B cell (primary cell): ENCODE results near the gene DNAH2. TPM values are rescaled to one million over a fixed set of nuclear protein-coding genes. Genes with fewer than 3 reads are reported as not detected.

Experiments used
- ATAC-seq: fragments of 200-7000 bp; cut with Tn5 transposase; one replicate; pipeline ENCODE4 v1.10.0; 2021; ENCODE audit warnings: low read depth, mild to moderate bottlenecking, moderate number of reproducible peaks, moderate library complexity
- CTCF ChIA-PET: fragments of 350-600 bp; sonication (Branson Sonifier 250); formaldehyde crosslinking; loops from one replicate; lab custom pipeline; 2021; ENCODE audit warnings: antibody characterized with exemption, inconsistent platforms; lab: Charles Lee
- POLR2A ChIA-PET: fragments of 350-600 bp; sonication (Branson Sonifier 250); formaldehyde crosslinking; loops from one replicate; lab custom pipeline; 2021; ENCODE audit warnings: antibody characterized with exemption; lab: Charles Lee
- DNase-seq: peaks from one replicate; pipeline ENCODE4 v3.0.0; 2013
- H2AFZ ChIP-seq: 2 replicates; pipeline ENCODE4 v1.6.1; 2012; ENCODE audit warnings: mild to moderate bottlenecking, low read depth, low read length; ENCODE audit not compliant: insufficient read depth, poor library complexity, severe bottlenecking
- H3K27ac ChIP-seq, 2 donors: 1 replicate in 1 of 2; 2 replicates in 1 of 2; pipeline ENCODE4 v1.5.1; 2012 to 2013; ENCODE audit warnings: low read length in 2 of 2, mild to moderate bottlenecking in 2 of 2, moderate library complexity in 1 of 2
- H3K27me3 ChIP-seq, 4 experiments: fragments of 200-600 bp in 1 of 4; sonication (generic) in 1 of 4; replicated peaks in 1 of 4; 1 replicate in 2 of 4; 2 replicates in 2 of 4; pipeline versions ENCODE4 v1.6.1 to v1.7.0; 2013 to 2016; ENCODE audit warnings: low read length in 3 of 4, mild to moderate bottlenecking in 2 of 4, mixed read lengths in 1 of 4, moderate library complexity in 1 of 4; ENCODE audit not compliant: insufficient read depth in 4 of 4, control insufficient read depth in 3 of 4; ENCODE audit errors: control extremely low read depth in 1 of 4
- H3K36me3 ChIP-seq, 2 experiments: replicated peaks in 1 of 2; 1 replicate in 1 of 2; 2 replicates in 1 of 2; pipeline versions ENCODE4 v1.6.1 to v1.7.1; 2013; ENCODE audit warnings: low read length in 1 of 2; ENCODE audit not compliant: insufficient read depth in 2 of 2, control insufficient read depth in 1 of 2; ENCODE audit errors: control extremely low read depth in 1 of 2, extremely low read depth in 1 of 2
- H3K4me1 ChIP-seq, 2 donors: fragments of 200-600 bp in 1 of 2; sonication (generic) in 1 of 2; 1 replicate in 1 of 2; 2 replicates in 1 of 2; pipeline versions ENCODE4 v1.5.1 to v1.6.1; 2013 to 2017; ENCODE audit warnings: low read length in 2 of 2; ENCODE audit not compliant: control insufficient read depth in 2 of 2, insufficient read depth in 2 of 2
- H3K4me2 ChIP-seq: replicated peaks from 2 replicates; pipeline ENCODE3; 2012; ENCODE audit warnings: mild to moderate bottlenecking, low read depth, low read length; ENCODE audit not compliant: poor library complexity, severe bottlenecking
- H3K4me3 ChIP-seq, 5 experiments: fragments of 200-600 bp in 1 of 5; sonication (generic) in 1 of 5; 1 replicate in 3 of 5; 2 replicates in 2 of 5; pipeline versions ENCODE4 v1.5.1 to v1.7.0; 2011 to 2016; ENCODE audit warnings: low read length in 4 of 5, mild to moderate bottlenecking in 4 of 5, low read depth in 2 of 5, control low read depth in 1 of 5, moderate library complexity in 1 of 5; ENCODE audit not compliant: insufficient read depth in 1 of 5; ENCODE audit errors: control extremely low read depth in 1 of 5, extremely low read depth in 1 of 5
- H3K79me2 ChIP-seq: fragments of 200-600 bp; sonication (generic); one replicate; pipeline ENCODE4 v1.6.0; 2016; ENCODE audit warnings: low read length; ENCODE audit not compliant: control insufficient read depth, insufficient read depth
- H3K9ac ChIP-seq: fragments of 200-600 bp; sonication (generic); 2 replicates; pipeline ENCODE4 v1.6.1; 2017; ENCODE audit warnings: mild to moderate bottlenecking, low read length, moderate library complexity
- H3K9me3 ChIP-seq, 3 donors: one replicate each; pipeline versions ENCODE4 v1.6.1 to v1.7.1; 2013; ENCODE audit warnings: low read length in 2 of 3; ENCODE audit not compliant: control insufficient read depth in 2 of 3, insufficient read depth in 1 of 3; ENCODE audit errors: control extremely low read depth in 1 of 3
- H4K20me1 ChIP-seq: 2 replicates; pipeline ENCODE4 v1.6.0; 2012; ENCODE audit warnings: mild to moderate bottlenecking, low read length; ENCODE audit not compliant: insufficient read depth, control insufficient read depth, poor library complexity, severe bottlenecking
- H3K27ac Mint-ChIP-seq: one replicate; pipeline ENCODE4 v1.8.0; 2021; ENCODE audit warnings: mixed read lengths
- H3K27me3 Mint-ChIP-seq: one replicate; pipeline ENCODE4 v1.8.0; 2021; ENCODE audit warnings: mixed read lengths
- H3K4me1 Mint-ChIP-seq: one replicate; pipeline ENCODE4 v1.8.0; 2021; ENCODE audit warnings: mixed read lengths
- H3K4me3 Mint-ChIP-seq: one replicate; pipeline ENCODE4 v1.8.0; 2021; ENCODE audit warnings: mixed read lengths
- H3K9me3 Mint-ChIP-seq: one replicate; pipeline ENCODE4 v1.8.0; 2022; ENCODE audit warnings: mixed read lengths; ENCODE audit not compliant: insufficient read depth
- CTCF ChIP-seq: fragments of 200-600 bp; IDR thresholded peaks from one replicate; pipeline ENCODE4 v1.8.0; 2022; ENCODE audit warnings: antibody characterized with exemption, mild to moderate bottlenecking
- EZH2 ChIP-seq: IDR thresholded peaks from 2 replicates; pipeline ENCODE4 v1.6.1; 2012; ENCODE audit warnings: borderline replicate concordance, low read depth, mild to moderate bottlenecking, moderate library complexity, low read length; ENCODE audit not compliant: insufficient read depth, poor library complexity, severe bottlenecking
- WGBS: methylation state at CpG from one replicate; pipeline ENCODE4 v1.1.5; 2013; ENCODE audit warnings: missing lambda C conversion rate; ENCODE audit not compliant: insufficient coverage; 5-methylcytosine and 5-hydroxymethylcytosine counted together
- intact Hi-C: fragments of 100-400 bp; cut with micrococcal nuclease; formaldehyde crosslinking; loops from one replicate; pipeline ENCODE4 v1.10.0; 2022
- polyA plus RNA-seq: library from polyadenylated mRNA; depleted of rRNA; stranded (reverse); fragments of >200 nt; gene quantifications from 2 replicates; pipeline ENCODE4 v1.2.3, GENCODE V29; 2012
- total RNA-seq, 2 donors: library from RNA; stranded (reverse); fragments of 120-200 nt in 1 of 2; gene quantifications; 1 replicate in 1 of 2; 2 replicates in 1 of 2; pipeline versions ENCODE4 v1.2.3 to v1.2.4, GENCODE V29; 2013 to 2022

The DNAH2 gene
- total and polyA plus RNA-seq, 2 donors (not counting 1 experiment from before 2014, with no cell fraction given), result 0.03 TPM; not detected in 1

- peaks cover 0 to 68% (median 19%) of the 10 kb centered on the region in 4 experiments for H3K27me3 ChIP-seq
- Mint-ChIP-seq H3K4me1 (peaks cover 21% of the 10 kb centered on the region), H3K4me3 (peak overlapping the region; percentile 33), H3K27me3 (peaks cover 60% of the 10 kb centered on the region), H3K9me3 (no peaks in the 10 kb centered on the region), H3K27ac (no peak overlapping the region)
- peaks cover 24 to 28% of the 10 kb centered on the region in 2 donors for H3K4me1 ChIP-seq
- TF ChIP-seq EZH2, result peak; percentile 14
- TF ChIP-seq CTCF, result no peak
- H3K27ac ChIP-seq, result no peak overlapping the region
- DNase-seq (no peak), ATAC-seq (no peak)
- ChIA-PET CTCF (interaction anchor here (1.1 kb wide), 1 partner anchor 11 kb away, joined by 3 read pairs; no protein-coding TSS in a partner anchor), POLR2A (no interaction called here)
- no peak overlapping the region for H2AFZ ChIP-seq
- peak overlapping the region; percentile 75 for H3K4me2 ChIP-seq
- H3K4me3 ChIP-seq, result peak overlapping the region in 1 of 5 experiments; percentile 34
- H3K36me3 ChIP-seq, result peaks cover 0 to 19% of the 10 kb centered on the region in 2 experiments
- no peaks in the 10 kb centered on the region for H3K9me3 ChIP-seq
- H4K20me1 ChIP-seq, result no peaks in the 10 kb centered on the region
- intact Hi-C loops, result no loop called here
- H3K9ac ChIP-seq, result peak overlapping the region; percentile 29
- H3K79me2 ChIP-seq, result no peaks in the 10 kb centered on the region
- 5% methylated on average over 46 of the region's 50 CpGs for WGBS
Observed at GRCh38 chr17:7705269-7706255, 12.0 kb upstream of the DNAH2 start.
